Endothelial cell (in vitro differentiated cells): ENCODE data around the gene KCNG2. TPM values are rescaled to one million over a fixed set of nuclear protein-coding genes. Genes with fewer than 3 reads are reported as not detected.
A peak's percentile ranks its signal among the peaks of the same experiment; 100 is the strongest.

Experiments
- DNase-seq: peaks from one replicate; pipeline ENCODE4 v3.0.0; 2021; ENCODE audit warnings: low spot score
- H3K27ac Mint-ChIP-seq: one replicate; pipeline ENCODE4 v1.8.0; 2021; ENCODE audit warnings: mixed read lengths, inconsistent platforms; ENCODE audit not compliant: unreplicated experiment
- H3K27me3 Mint-ChIP-seq: one replicate; pipeline ENCODE4 v1.8.0; 2021; ENCODE audit warnings: mild to moderate bottlenecking, moderate library complexity, mixed read lengths, inconsistent platforms; ENCODE audit not compliant: unreplicated experiment
- H3K36me3 Mint-ChIP-seq: one replicate; pipeline ENCODE4 v1.8.0; 2021; ENCODE audit warnings: mild to moderate bottlenecking, low read depth, mixed read lengths, inconsistent platforms; ENCODE audit not compliant: unreplicated experiment
- H3K4me1 Mint-ChIP-seq: one replicate; pipeline ENCODE4 v1.8.0; 2021; ENCODE audit warnings: mild to moderate bottlenecking, mixed read lengths, inconsistent platforms; ENCODE audit not compliant: unreplicated experiment
- H3K4me3 Mint-ChIP-seq: one replicate; pipeline ENCODE4 v1.8.0; 2021; ENCODE audit warnings: mild to moderate bottlenecking, mixed read lengths, inconsistent platforms; ENCODE audit not compliant: unreplicated experiment
- H3K9me3 Mint-ChIP-seq: one replicate; pipeline ENCODE4 v1.8.0; 2021; ENCODE audit warnings: mixed read lengths, inconsistent platforms; ENCODE audit not compliant: unreplicated experiment
- total RNA-seq: library from RNA; stranded (reverse); fragmentation: NEBNext Ultra II Directional; extraction: Animal tissue kit (Norgen Biotek cat#: 25700); gene quantifications from one replicate; pipeline ENCODE4 v1.2.1, GENCODE V29; 2021; ENCODE audit not compliant: unreplicated experiment
- TF ChIP-seq, protein P1 (sequence below): fragments of 200-600 bp; sonication (generic); IDR thresholded peaks from one replicate; pipeline ENCODE4 v1.5.0; 2021; ENCODE audit warnings: antibody characterized with exemption; ENCODE audit not compliant: unreplicated experiment

The KCNG2 gene
- total RNA-seq, 1 donor from 2014 or later = 0.56 TPM

DNA sequence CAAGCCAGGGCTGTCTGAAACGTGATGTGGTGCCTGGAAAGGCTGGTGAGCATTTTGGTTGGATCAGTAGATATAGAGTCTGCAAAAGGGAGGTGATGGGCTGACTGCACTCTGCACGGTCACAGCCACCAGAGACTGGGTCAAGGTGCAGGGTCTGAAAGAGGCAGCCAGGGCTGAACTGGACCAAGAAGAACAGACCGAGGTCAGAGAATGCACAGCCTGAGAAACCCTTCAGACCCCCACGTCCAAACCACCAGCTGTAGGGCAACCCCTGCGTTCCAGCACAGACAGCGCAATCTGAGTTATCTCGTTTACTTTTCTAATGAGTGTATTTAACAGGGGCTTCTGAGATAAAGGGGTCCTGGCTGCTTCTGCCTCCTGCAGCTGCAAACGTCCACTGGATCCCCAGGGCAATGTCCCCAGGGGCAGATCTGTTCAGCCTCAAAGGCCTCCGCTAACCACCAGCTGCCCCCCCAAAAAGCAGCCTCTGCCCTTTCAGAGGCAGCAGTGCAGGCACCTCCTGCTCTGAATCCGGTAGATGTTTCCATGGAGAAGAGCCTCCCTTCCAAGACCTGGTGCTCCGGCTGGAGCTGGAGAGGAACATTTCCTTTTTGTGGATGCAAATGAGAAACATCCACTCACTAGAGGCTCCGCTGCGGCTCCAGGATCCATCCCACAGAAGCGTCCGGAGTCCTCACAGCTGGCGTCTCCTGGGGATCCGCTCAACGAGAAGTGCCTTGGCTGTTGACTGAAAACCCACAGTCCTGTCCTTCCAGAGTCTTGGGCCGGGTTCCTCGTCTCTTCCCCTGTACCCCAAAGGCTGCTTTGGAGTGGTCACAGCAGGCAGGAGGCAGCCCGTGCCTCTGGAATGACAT lies 970 bp upstream of the KCNG2 start:
- no peak for DNase-seq
- peaks cover 9% of the 10 kb centered on the region for H3K4me1 Mint-ChIP-seq
- TF ChIP-seq, protein P1, sequence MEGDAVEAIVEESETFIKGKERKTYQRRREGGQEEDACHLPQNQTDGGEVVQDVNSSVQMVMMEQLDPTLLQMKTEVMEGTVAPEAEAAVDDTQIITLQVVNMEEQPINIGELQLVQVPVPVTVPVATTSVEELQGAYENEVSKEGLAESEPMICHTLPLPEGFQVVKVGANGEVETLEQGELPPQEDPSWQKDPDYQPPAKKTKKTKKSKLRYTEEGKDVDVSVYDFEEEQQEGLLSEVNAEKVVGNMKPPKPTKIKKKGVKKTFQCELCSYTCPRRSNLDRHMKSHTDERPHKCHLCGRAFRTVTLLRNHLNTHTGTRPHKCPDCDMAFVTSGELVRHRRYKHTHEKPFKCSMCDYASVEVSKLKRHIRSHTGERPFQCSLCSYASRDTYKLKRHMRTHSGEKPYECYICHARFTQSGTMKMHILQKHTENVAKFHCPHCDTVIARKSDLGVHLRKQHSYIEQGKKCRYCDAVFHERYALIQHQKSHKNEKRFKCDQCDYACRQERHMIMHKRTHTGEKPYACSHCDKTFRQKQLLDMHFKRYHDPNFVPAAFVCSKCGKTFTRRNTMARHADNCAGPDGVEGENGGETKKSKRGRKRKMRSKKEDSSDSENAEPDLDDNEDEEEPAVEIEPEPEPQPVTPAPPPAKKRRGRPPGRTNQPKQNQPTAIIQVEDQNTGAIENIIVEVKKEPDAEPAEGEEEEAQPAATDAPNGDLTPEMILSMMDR = no peak
- H3K9me3 Mint-ChIP-seq = no peaks in the 10 kb centered on the region
- peaks cover 9% of the 10 kb centered on the region for H3K36me3 Mint-ChIP-seq
- peak overlapping the region; percentile 70 for H3K27ac Mint-ChIP-seq
- peak overlapping the region; percentile 89 for H3K4me3 Mint-ChIP-seq
- H3K27me3 Mint-ChIP-seq = peaks cover 26% of the 10 kb centered on the region

DNA sequence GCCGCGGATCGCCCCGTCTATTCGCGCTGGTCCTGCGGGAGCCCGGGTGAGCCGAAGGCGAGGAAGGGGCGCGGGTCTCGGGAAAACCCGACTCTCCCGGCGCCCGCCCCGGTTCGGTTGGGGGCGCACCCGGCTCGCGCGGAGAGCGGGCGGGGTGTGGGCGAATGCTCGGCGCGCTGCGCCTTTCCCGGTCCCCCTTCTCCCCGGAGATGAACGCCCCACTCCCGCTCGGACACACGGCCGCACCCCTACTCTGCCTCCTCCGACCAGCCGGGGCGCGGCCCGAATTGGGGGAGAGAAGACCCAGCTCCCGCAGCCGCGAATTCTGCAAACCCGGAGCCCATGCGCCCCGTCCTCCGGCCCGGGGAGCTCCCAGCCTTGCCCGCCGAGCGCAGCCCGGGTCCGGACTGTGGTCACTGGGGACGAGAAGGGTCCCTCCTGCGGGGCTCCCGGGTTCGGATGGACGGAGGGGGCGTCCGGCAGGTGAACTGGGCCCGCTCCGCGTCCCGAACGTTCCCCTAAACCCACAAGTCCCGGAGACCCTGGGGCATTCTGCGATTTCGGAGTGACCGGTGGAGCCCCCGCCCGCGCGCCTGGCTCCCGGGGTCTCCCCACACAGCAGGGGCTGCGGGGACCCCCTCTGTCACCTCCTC lies 734 bp downstream of the KCNG2 start:
- peaks cover 9% of the 10 kb centered on the region for H3K36me3 Mint-ChIP-seq
- H3K9me3 Mint-ChIP-seq = no peaks in the 10 kb centered on the region
- no peak for DNase-seq
- peaks cover 9% of the 10 kb centered on the region for H3K4me1 Mint-ChIP-seq
- H3K27ac Mint-ChIP-seq = no peak overlapping the region
- H3K27me3 Mint-ChIP-seq = peaks cover 25% of the 10 kb centered on the region
- TF ChIP-seq, protein P1 = no peak
- H3K4me3 Mint-ChIP-seq = peak overlapping the region; percentile 82

DNA sequence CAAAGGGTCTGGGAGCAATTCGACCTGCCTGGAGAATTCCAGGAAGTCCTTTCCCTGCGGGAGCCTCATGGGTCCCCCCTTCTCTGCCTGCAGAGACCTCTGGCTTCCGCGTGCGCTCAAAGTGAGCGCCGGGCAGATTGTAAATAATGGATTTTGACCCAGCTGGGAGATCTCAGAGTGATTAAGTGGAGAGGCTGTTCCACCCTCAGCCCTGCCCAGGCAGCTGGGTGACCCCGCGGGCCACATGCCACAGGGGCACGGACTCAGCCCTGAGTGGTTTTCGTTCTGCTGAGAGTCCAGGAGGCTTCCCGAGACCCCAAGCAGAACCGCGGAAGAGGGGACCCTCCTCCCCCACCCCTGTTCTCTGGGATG lies 1.2 kb downstream of the KCNG2 start:
- H3K27ac Mint-ChIP-seq = no peak overlapping the region
- DNase-seq = no peak
- peaks cover 9% of the 10 kb centered on the region for H3K36me3 Mint-ChIP-seq
- H3K9me3 Mint-ChIP-seq = no peaks in the 10 kb centered on the region
- TF ChIP-seq, protein P1 = no peak
- H3K4me3 Mint-ChIP-seq = peak overlapping the region; percentile 82
- peaks cover 9% of the 10 kb centered on the region for H3K4me1 Mint-ChIP-seq
- H3K27me3 Mint-ChIP-seq = peaks cover 25% of the 10 kb centered on the region

DNA sequence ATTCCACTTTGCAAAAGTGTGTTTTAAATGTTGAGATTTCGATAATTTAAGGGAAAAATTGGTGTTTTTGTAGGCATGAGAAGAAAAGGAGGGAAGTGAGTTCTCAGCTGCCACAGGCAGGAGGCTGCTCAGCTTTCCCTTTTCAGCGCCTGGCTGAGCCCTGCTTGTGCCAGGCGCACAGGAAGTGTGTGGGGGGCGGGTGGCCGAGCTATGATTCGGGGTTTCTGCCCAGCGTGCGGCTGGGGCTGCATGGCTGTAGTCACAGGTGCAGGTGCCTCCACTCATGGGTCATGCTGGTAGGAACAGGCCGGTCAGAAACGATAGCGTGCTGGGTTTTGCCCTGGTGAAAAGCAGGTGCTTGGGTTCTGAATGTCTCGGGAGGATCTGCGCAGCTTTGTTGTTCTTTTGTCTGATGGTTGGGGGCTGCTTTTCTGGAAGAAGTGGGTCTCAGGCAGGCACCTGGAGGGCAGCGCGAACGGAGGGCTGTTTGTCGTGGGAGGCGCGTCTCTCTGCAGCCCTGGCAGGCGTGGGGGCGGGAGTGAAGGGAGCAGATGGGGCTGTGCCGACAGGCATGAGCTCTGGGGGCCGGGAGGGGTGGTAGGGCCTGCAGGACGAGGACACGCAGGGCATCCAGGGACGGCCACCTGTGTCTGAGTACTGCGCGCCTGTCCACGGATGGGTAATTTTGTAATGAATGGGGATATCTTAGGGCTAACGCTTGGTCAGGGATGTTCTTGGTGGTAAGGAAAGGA lies 2.1 kb downstream of the KCNG2 start:
- no peak for DNase-seq
- H3K9me3 Mint-ChIP-seq = no peaks in the 10 kb centered on the region
- H3K27ac Mint-ChIP-seq = no peak overlapping the region
- peaks cover 9% of the 10 kb centered on the region for H3K4me1 Mint-ChIP-seq
- TF ChIP-seq, protein P1 = no peak
- H3K36me3 Mint-ChIP-seq = peaks cover 9% of the 10 kb centered on the region
- H3K27me3 Mint-ChIP-seq = peaks cover 21% of the 10 kb centered on the region
- peak overlapping the region; percentile 43 for H3K4me3 Mint-ChIP-seq
